Neural progenitor cell (in vitro differentiated cells): Measurements from ENCODE around the gene MYO10.

Source experiments
- CTCF ChIP-seq: fragments of 200-600 bp; sonication (generic); IDR thresholded peaks from 2 replicates; pipeline ENCODE4 v1.5.1; 2017; ENCODE audit warnings: antibody characterized with exemption, mild to moderate bottlenecking
- EZH2 ChIP-seq: fragments of 200-600 bp; sonication (generic); IDR thresholded peaks from 2 replicates; pipeline ENCODE4 v1.6.1; 2017; ENCODE audit warnings: antibody characterized with exemption, mild to moderate bottlenecking, moderate library complexity

DNA sequence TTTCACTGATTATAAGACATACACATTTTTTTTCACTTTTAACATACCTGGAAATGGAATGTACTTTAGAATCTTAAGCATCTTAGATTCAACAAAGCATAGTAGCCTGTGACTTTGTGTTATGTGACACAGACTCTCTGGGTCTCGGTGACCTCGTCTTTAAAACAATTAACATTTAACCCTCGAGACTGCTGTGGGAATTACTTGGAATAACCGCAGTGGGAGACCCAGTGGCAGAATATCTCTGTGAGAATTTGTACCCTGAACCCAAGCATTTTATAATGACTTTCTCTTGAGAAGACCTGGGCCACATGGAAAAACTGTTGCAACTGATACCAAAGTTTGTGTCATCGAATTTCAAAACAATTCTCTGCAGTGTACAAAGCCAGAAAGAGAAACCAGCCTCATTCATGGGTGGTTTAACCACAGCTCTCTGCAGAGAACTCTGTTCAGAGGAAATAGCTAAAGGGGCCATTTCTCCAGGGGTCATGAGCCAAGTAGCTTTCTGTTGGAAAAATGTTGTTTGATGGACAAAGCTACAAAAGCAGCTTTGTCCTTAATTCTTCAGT, 309.3 kb downstream of the MYO10 start:
- no peak for TF ChIP-seq CTCF
- TF ChIP-seq EZH2, result no peak
